NCI-H2081 (cell line): ENCODE data around the gene UNC13C.

ENCODE experiments used
- DNase-seq, 2 experiments: peaks; one replicate each; lab custom pipeline; 2025; lab: John Stamatoyannopoulos, UW

UNC13C gene

GRCh38 chr15:54482251-54482650 lies 504.0 kb downstream of the UNC13C start:
- DNase-seq: no peak

GRCh38 chr15:54500330-54500729 lies 522.1 kb downstream of the UNC13C start:
- no peak for DNase-seq

- no peak for DNase-seq
Measured at GRCh38 chr15:54502416-54503075, 524.3 kb downstream of the UNC13C start.

- no peak for DNase-seq
Measured at GRCh38 chr15:54504695-54505094, 526.5 kb downstream of the UNC13C start.

GRCh38 chr15:54506977-54507524 lies 528.8 kb downstream of the UNC13C start:
- DNase-seq: no peak

- no peak for DNase-seq
Measured at GRCh38 chr15:54514601-54515000, 536.4 kb downstream of the UNC13C start.

- no peak for DNase-seq
Measured at GRCh38 chr15:54515664-54516582, 537.7 kb downstream of the UNC13C start.

GRCh38 chr15:54517366-54517765 lies 539.1 kb downstream of the UNC13C start:
- DNase-seq: no peak

- no peak for DNase-seq
Measured at GRCh38 chr15:54518156-54518882, 540.1 kb downstream of the UNC13C start.

GRCh38 chr15:54519577-54519976 lies 541.3 kb downstream of the UNC13C start:
- no peak for DNase-seq

GRCh38 chr15:54520616-54521015 lies 542.4 kb downstream of the UNC13C start:
- no peak for DNase-seq

GRCh38 chr15:54521206-54521605 lies 543.0 kb downstream of the UNC13C start:
- DNase-seq: no peak

- DNase-seq: no peak
Measured at GRCh38 chr15:54528021-54528420, 549.8 kb downstream of the UNC13C start.

GRCh38 chr15:54540721-54541120 lies 562.5 kb downstream of the UNC13C start:
- DNase-seq: no peak

- DNase-seq: no peak
Measured at GRCh38 chr15:54547491-54547890, 569.2 kb downstream of the UNC13C start.

GRCh38 chr15:54550954-54551353 lies 572.7 kb downstream of the UNC13C start:
- no peak for DNase-seq

GRCh38 chr15:54556231-54556630 lies 578.0 kb downstream of the UNC13C start:
- no peak for DNase-seq

- DNase-seq: no peak
Measured at GRCh38 chr15:54559405-54560069, 581.3 kb downstream of the UNC13C start.

- DNase-seq: no peak
Measured at GRCh38 chr15:54560417-54560816, 582.2 kb downstream of the UNC13C start.

- DNase-seq: no peak
Measured at GRCh38 chr15:54564166-54564565, 585.9 kb downstream of the UNC13C start.

GRCh38 chr15:54566654-54567053 lies 588.4 kb downstream of the UNC13C start:
- no peak for DNase-seq
